HG03025 (cell line): ENCODE data around the gene ATRIP.
A peak's percentile ranks its signal among the peaks of the same experiment; 100 is the strongest.
"Not testable (repeated sequence)": the region's sequence is repeated elsewhere in the genome, so short reads cannot be mapped to it uniquely, and the experiment has no call there.

ENCODE experiments used
- ATAC-seq: cut with Tn5 transposase; IDR thresholded peaks from one replicate; pipeline ENCODE4 v1.9.1; 2021; ENCODE audit warnings: mild to moderate bottlenecking, moderate library complexity; ENCODE audit not compliant: unreplicated experiment, low FRiP score

The ATRIP gene

GRCh38 chr3:48446425-48447193, at the start of gene ATRIP:
Gene ATRIP (plus strand): TSS chr3:48446737. CDS start chr3:48446846, 109 bp downstream.
- ATAC-seq = peak; percentile 79

DNA sequence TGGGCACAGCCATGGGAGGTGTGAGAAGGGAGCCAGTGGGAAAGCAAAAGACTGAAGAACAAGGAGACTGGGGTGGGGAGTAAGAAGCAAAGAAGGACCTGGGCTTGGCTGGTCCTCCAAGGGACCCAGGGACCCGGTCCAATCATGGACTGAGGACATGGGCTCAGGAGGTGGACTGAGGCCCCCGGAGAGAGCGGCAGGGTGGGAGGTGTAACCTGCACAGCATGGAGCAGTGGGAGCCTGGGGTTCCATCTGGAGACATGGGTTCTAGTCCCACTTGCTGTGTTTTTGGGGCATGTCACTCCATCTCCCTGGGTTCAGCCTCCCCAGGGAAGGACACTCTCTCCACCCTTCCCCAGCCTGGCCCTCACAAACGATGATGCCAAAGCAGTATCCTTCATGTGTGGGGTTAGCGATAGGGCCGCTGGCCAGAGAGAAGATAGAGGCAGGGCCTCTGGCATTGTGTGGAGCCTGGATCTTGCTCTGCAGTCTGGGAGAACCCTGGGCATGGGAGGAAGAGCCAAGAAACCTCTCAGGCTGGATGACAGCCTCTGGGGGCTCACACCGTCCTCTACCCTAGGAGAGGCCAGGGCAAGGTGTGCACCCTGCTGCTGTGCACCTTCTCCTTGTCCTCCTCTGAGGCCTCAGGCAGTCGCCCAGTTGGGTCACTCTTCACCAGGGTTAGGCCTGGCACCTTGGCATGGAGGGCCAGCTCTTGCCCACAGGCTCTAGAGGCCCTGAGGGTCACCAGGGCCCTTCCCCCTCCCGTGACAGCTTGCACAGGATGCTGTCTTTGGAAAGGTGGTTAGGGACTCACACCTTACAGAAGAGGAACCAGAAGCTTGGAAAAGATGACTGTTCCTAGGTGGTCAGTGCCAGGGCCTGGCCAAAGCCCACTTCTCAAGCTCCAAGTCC, 48.5 kb upstream of the ATRIP start:
- ATAC-seq = no peak

DNA sequence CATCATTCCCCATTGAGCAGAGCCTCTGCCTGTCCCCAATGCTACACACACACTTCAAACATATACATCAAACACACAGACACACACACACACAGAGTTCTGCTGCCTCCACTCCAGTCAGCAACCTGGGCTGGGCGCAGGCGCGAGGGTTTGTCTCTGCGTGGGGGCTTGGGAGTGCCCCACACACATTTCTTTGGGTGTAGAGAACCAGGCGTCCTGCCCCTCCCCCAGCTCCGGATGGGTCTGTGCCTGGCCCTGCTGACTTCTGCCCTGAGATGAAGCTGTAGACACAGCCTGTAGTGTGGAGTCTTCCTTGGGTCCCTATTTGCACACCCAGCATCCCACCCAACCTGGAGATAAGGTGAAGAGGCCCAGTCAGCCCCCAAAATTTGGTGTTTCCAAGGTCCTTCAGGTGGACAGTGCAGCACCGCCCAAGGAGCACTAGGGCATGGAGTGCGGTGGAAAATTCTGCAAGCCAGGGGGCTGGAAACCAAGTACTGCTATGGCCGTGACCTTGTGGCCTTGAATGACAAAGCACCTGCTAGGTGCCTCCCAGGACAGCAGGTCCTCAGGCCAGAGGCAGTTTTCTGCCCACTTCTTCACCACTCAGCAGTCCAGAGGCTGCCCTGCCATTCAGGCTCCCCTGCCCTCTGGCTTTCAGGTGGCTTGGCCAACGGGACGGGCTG, 47.7 kb upstream of the ATRIP start:
- no peak for ATAC-seq

- no peak for ATAC-seq
Observed at GRCh38 chr3:48399387-48400172, 47.0 kb upstream of the ATRIP start.

DNA sequence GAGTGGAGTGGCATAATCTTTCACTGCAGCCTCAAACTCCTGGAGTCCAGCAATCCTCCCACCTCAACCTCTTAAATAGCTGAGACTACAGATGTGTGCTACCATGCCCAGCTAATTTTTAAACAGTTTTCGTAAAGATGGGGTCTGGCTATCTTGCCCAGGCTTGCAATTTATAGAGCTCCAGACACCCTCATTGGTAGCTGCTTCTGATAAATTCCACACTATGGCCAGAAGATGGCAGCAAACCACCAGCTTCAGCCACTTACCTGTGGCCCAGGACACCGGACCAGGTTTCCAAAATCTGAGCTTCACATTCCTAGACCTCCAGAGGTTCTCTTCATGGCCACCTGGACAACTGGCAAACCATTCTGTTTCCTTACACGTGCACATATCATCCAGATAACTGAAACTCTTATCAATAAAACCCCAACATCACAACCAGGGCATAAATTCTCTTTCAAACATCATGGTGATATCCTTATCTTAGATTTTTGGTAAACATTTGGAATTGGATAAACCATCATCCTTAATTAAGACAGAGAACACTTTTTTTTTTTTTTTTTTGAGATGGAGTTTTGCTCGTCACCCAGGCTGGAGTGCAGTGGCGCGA, 45.6 kb upstream of the ATRIP start:
- no peak for ATAC-seq

DNA sequence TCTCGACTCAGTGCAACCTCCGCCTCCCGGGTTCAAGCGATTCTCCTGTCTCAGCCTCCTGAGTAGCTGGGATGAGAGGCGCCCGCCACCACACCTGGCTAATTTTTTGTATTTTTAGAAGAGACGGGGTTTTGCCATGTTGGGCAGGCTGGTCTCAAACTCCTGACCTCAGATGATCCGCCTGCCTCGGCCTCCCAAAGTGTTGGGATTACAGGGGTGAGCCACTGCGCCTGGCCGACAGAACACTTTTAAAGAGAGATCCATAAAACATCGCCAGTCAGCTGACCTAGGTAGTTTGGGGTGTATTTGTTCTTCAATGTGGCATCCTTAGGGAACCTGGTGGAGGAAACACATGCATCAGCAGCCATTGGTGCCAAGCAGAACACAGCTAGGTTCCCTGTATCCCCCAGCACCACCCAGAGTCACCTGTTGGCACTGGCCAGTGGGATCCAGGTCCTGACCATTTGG, 45.1 kb upstream of the ATRIP start:
- ATAC-seq = not testable (repeated sequence)

- ATAC-seq = no peak
Observed at GRCh38 chr3:48402281-48402732, 44.2 kb upstream of the ATRIP start.

- ATAC-seq = no peak
Observed at GRCh38 chr3:48402907-48403306, 43.6 kb upstream of the ATRIP start.

GRCh38 chr3:48403533-48404439, 42.8 kb upstream of the ATRIP start:
- ATAC-seq = no peak

DNA sequence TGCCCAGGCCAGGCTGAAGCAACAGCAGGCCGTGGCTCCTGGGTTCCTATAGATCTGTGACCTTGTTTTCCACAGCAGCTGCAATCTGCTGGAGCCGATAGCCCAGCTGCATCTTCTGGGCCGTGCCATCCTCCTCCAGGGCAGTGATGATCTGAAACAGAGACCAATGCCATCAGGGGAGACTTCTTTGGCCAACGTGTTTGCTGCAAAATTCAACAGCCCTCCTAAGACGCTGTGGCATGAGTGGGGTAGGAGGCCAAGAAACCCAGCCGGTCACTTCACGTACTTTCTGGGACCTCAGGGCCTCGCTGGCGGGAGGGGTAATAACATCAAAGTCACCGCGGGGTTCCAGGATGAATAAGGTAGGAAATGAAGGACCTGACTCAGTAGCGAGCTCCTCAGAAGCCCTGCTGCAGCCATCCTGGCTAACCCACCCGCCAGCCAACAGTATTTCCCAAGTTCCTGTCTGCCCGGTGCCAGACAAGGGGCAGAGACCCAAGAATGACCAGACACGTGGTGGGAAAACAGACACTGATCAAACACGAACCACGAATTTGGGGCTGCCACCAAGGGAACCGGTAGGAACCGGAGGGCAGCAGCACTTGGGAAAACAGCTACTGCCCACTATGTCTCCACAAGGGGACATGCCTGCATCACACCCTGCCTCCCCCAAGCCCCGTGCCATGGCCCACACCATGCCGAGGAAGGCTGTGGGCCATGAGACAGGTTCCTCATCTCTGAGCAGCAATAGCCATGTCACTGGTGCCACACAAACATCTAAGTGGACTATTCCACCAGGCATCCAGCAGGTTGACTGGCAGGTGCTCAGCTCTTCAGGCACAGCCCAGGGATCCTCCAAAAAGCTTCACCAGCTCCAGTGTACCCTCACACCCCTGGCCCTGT, 41.8 kb upstream of the ATRIP start:
- ATAC-seq = no peak

DNA sequence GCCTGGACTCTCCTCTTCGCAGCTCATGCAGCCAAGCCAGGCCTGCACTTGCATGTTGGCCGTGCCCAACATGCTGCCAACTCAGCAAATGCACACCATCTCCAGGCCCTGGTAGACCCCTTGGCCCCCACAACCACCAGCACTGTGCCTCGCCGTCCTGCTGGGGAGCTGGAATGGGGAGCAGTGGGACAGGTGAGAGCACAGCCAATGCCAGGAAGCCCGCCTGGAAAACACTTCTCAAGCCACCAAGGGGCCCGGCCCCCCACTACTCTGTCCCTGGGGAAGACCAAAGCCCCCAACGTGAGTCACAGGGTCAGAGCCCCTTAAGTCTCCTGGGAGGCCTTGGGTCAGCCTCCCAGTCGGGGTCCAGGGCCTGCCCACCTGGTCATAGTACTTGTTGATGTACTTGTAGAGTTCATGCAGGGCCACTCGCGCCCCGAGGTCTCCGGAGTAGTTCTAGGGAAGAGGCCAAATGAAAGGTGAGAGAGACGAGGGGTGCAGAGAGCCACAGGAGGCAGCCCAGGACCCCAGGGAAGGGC, 41.1 kb upstream of the ATRIP start:
- ATAC-seq = no peak

DNA sequence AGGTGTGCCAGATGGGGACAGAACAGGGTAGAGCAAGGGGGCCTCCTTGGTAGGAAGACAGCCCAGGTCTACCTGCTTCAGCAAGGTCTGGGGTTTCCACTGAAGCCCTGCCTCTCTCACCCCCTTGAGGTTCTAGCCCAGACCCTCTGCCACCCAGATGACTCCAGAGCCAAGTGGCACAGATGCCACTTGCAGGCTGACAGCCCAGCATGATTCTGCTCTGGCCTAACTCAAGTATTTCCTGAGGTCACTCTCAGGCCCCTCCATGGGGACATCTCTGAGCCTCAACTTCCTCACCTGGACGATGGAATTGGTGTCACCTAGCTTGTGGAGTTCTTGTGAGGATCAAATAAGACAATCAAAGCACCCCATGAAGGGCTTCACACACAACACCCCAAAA, 40.6 kb upstream of the ATRIP start:
- ATAC-seq = no peak

- no peak for ATAC-seq
Observed at GRCh38 chr3:48406443-48407431, 39.8 kb upstream of the ATRIP start.

DNA sequence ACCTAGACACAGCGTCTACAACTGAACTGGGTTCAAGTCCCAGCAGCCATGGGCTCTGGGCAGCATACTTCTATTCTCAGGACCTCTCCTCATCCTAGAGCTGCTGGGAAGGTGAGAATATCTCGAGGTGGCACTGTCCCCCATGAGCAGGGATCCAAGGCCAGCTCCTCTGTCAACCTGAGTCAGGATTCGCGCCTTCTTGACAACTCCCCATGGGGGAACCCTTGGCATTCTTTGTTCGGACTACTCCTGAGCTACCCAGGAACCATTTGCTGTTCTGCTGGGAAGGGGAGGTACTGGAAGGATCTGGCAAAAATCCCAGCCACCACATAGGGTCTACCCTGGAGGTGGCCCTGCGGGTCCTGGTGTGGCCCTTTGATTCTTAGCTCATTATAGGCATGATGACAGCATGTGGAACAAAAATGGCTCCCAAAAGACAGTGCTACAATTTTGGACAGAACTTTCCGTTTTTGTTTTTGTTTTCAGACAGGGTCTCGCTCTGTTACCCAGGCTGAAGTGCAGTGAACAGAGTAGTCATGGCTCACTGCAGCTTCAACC, 38.9 kb upstream of the ATRIP start:
- no peak for ATAC-seq

GRCh38 chr3:48408823-48409281, 37.7 kb upstream of the ATRIP start:
- ATAC-seq = no peak
